Omental fat pad (tissue), 4 donors: Measurements from ENCODE around the gene NTSR1. TPM values are rescaled to one million over a fixed set of nuclear protein-coding genes. Genes with fewer than 3 reads are reported as not detected.

ENCODE experiments used
- ATAC-seq: fragments of 150-250 bp; one replicate; pipeline ENCODE4 v1.9.1; 2016; ENCODE audit warnings: mild to moderate bottlenecking, moderate library complexity; ENCODE audit not compliant: low FRiP score
- DNase-seq: peaks from one replicate; pipeline ENCODE4 v3.0.0-alpha.2; 2019; ENCODE audit warnings: low spot score
- total RNA-seq, 4 donors: library from RNA; depleted of rRNA; stranded (reverse); fragments of >200 nt; gene quantifications; one replicate each; pipeline ENCODE4 v1.1.0, GENCODE V29; 2016
- TF ChIP-seq, protein P1 (sequence below), 3 donors: fragments of 450-650 bp; IDR thresholded peaks; one replicate each; pipeline ENCODE4 v1.5.1; 2016 to 2017; ENCODE audit warnings: antibody characterized with exemption in 3 of 3, mild to moderate bottlenecking in 3 of 3, moderate library complexity in 2 of 3

Gene NTSR1
- total RNA-seq, 4 donors from 2014 or later = 0.24 to 0.25 TPM; not detected in 2

DNA sequence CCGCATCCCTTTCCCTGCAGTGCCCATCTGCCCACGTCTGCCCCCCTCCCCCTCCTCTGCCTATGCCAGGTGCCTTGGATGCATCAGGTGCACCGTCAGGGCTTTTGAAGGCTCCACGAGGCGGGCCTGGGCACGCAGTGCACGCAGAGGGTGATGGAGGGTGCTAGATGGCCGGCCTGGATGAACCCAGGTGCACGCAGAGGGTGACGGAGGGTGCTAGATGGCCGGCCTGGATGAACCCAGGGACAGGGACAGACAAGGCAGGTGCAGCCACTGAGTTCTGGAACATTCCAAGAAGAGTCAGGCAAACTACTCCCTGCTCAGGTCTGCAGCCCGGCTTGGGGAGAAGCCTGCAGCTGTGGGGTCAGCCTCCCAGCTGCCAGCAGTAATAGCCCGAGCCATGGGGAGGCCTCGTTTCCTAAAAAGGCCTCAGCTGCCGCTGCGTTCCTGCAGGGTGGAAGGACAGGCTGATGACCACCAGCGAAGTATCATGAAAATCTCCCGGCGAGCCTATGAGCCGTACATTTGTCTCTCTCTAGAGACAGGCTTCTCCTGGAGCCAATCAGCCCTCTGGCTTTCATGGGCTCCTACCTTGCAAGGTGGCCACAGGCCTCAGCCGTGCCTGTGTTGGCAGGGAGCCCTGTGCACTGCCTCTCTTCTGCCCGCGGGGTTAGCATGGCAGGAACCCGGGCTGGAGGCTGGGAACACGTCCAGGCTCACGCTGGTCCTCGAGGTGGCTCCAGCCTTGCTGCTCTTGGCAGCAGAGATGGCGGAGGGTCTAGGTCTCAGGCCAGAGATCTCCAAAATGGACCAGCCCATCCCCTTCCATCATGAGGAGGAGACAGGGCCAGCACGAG, 29.6 kb downstream of the NTSR1 start:
- TF ChIP-seq, protein P1, sequence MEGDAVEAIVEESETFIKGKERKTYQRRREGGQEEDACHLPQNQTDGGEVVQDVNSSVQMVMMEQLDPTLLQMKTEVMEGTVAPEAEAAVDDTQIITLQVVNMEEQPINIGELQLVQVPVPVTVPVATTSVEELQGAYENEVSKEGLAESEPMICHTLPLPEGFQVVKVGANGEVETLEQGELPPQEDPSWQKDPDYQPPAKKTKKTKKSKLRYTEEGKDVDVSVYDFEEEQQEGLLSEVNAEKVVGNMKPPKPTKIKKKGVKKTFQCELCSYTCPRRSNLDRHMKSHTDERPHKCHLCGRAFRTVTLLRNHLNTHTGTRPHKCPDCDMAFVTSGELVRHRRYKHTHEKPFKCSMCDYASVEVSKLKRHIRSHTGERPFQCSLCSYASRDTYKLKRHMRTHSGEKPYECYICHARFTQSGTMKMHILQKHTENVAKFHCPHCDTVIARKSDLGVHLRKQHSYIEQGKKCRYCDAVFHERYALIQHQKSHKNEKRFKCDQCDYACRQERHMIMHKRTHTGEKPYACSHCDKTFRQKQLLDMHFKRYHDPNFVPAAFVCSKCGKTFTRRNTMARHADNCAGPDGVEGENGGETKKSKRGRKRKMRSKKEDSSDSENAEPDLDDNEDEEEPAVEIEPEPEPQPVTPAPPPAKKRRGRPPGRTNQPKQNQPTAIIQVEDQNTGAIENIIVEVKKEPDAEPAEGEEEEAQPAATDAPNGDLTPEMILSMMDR (IDR thresholded peaks at IDR 0.05) = no peak
- ATAC-seq (no peak), DNase-seq (no peak)

DNA sequence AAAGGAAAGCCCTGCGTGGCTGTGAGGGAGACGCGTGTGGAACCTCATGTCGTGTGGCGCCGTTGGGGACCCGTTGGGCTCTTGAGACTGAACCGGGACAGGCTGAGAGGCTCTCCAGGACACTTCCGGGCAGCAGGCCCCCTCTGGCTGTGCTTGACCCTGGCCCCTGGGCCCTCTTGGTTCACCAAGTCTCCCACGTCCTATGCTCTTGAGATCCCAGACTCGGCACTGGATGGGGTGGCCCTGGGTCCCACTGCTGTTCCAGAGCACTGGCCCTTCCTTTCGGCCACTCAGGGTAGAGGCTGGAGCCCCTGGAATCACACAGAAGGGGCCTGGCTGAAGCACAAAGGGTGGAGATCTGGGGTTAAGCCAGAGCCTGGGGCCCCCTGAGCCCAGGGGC, 30.4 kb downstream of the NTSR1 start:
- no peak for DNase-seq
- TF ChIP-seq, protein P1 (IDR thresholded peaks at IDR 0.05) = no peak
- ATAC-seq = no peak

DNA sequence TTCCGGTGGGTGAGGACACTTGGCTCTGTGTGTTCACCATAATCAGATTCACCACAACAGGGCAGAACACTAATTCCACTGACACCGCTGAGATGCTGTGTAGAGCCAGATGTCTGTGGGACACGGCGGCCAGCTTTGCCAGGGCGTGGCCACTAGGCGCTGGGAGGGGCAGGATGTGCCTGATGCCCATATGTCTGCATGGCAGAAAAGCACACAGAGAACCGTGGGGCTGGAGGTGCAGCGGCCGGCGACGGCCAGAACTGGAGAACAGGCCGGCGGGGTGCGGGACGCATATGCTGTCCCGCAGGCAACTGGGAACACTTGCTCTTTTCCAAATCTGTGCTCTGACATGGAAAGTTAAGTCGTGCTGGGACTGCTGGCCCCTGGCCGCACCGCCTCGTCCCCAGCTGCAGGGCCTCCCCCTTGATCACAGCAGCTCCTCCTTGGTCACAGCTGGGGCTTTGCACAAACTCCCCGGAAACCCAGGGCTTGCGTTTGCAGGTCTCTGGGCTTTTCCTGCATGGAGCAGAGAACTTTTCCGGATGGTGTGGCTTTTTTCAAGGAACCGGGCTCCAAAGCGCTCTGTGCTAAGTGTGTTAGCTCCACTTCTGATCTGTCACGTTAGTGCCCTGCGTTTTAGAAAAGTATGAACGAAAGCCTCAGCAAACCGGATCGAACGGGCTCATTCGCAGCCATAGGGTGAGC, 31.1 kb downstream of the NTSR1 start:
- TF ChIP-seq, protein P1 (IDR thresholded peaks at IDR 0.05) = no peak
- DNase-seq = no peak
- no peak for ATAC-seq

DNA sequence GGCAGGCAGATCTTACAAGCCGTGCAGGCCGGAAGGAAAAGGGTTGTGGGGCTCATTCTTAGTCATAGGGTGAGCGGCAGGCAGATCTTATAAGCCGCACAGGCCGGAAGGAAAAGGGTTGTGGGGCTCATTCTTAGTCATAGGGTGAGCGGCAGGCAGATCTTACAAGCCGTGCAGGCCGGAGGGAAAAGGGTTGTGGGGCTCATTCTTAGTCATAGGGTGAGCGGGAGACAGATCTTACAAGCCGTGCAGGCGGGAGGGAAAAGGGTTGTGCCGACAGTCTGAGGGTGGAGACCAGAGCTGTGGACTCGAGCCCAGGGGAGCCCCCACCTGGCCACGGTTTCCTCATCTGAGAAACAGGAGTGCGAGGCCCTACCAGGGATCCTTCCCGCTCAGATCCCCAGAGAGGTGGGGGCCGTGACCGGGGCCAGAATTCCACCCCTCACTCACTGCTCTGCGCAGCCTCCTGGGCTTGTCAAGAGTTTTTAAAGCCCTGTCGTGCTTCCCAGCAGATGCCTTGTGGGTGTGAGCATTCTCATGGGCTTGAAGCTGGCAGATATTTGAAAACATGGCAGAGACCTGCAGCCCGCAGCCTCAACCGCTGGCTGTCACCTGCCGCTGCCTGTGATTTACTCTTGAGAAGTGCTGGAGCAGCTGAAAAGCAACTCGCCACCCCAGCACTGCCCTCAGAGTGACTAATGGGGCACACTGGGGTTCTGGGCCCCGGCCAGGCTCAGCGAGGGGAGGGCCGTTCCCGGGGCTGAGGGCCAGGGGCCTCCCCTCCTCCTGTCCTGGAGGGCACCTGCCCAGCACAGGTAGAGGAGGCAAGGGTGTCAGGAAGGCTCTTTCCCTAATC, 31.9 kb downstream of the NTSR1 start:
- TF ChIP-seq, protein P1 (IDR thresholded peaks at IDR 0.05) = no peak
- DNase-seq (no peak), ATAC-seq (no peak)

DNA sequence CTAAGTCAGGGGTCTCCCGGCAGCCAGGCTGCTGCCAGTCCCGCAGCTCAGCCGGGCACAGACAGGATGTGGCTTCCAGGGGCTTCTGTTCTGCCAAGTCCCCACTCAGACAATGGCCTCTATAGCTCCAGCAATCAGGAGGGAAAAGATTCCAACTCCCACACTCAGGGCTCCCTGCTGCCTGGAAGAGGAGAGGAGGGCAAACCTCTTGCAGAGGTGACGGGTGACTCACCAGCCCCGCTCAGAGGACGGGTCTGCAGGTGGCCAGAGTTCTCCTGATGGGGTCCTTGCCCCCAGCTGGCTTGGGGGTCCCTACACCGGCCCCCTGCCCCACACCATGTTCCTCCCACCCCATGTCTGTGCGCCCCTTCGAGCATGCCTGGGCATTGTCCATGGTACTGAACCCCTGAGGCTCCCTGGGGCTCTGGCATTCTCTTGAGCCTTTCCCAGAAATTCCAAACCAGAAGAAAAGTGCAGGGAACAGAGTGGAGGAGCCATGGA, 32.6 kb downstream of the NTSR1 start:
- TF ChIP-seq, protein P1 (IDR thresholded peaks at IDR 0.05) = no peak
- ATAC-seq (no peak), DNase-seq (no peak)

DNA sequence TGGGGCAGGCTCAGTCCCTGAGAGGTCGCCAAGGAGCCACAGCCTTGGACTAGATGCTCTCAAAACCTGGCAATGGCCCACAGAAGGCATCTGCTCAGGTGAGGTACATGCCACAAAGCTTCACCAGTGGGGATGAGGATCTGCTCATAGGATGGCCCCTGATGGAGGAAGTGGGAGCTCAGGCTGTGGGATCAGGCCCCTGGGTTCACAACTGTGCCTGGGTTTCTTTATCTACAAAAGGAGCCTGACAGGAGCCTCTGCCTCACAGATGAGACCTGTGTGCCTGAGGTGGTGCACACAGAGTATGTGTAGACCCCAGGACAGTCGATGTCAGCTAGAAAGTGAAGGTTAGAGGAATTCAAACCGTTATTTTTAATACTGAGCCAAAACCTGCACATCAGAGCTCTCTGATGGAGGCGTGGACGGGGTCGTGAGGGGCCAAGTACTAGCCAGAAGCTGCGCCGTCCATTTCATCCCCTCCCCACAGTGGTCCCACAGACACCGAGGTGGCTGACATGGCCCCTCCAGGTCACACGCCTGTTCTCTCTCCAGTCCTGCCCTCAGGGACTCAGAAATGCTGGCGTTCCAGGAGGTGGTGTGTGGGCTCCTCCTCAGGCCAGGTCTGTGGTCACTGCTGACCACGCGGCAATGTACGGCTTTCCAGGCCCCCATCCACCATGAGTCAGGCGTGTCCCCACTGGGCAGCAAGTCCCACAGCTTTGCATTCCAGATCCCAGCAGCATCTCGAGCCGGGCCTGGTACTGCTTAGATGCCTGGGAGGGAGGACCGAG, 33.3 kb downstream of the NTSR1 start:
- TF ChIP-seq, protein P1 (IDR thresholded peaks at IDR 0.05) = no peak
- ATAC-seq (no peak), DNase-seq (no peak)
